SK-N-SH (cell line): ENCODE results near the gene MRAP2. TPM values are rescaled to one million over a fixed set of nuclear protein-coding genes. Genes with fewer than 3 reads are reported as not detected.
A peak's percentile ranks its signal among the peaks of the same experiment; 100 is the strongest.

Source experiments
- CTCF ChIA-PET: fragments of 300-600, 350-600 bp; formaldehyde crosslinking; extraction: SDS; loops from one replicate; lab custom pipeline; 2021; lab: Yijun Ruan, JAX
- POLR2A ChIA-PET: fragments of 350-600 bp; sonication (Branson Sonifier 250); formaldehyde crosslinking; extraction: SDS; loops from one replicate; lab custom pipeline; 2020; ENCODE audit warnings: antibody characterized with exemption, inconsistent platforms; lab: Yijun Ruan, JAX
- DNase-seq: peaks from one replicate; pipeline ENCODE4 v3.0.0; 2012
- H2AFZ ChIP-seq: fragments of 200-600 bp; sonication (generic); 2 replicates; pipeline ENCODE4 v1.8.1; 2016; ENCODE audit warnings: antibody characterized with exemption, mild to moderate bottlenecking, low read depth
- H3F3A ChIP-seq: fragments of 200-600 bp; sonication (generic); replicated peaks from 2 replicates; pipeline ENCODE3; 2016; ENCODE audit warnings: antibody characterized with exemption, mild to moderate bottlenecking; ENCODE audit not compliant: insufficient read depth
- H3K27ac ChIP-seq, 2 experiments: fragments of 200-500 bp in 1 of 2; fragments of 200-600 bp in 1 of 2; sonication (Bioruptor generic) in 1 of 2; sonication (generic), shearing (Covaris generic) in 1 of 2; 2 replicates each; pipeline versions ENCODE4 v1.5.1 to v1.6.1; 2014 to 2016; ENCODE audit warnings: low read depth in 2 of 2, inconsistent platforms in 1 of 2, low read length in 1 of 2, mild to moderate bottlenecking in 1 of 2, mixed read lengths in 1 of 2
- H3K27me3 ChIP-seq: fragments of 200-600 bp; sonication (generic), shearing (Covaris generic); 2 replicates; pipeline ENCODE4 v1.6.1; 2016; ENCODE audit warnings: mixed run types; ENCODE audit not compliant: insufficient read depth
- H3K36me3 ChIP-seq, 2 experiments: fragments of 200-500 bp in 1 of 2; fragments of 200-600 bp in 1 of 2; sonication (Bioruptor generic) in 1 of 2; sonication (generic) in 1 of 2; replicated peaks in 1 of 2; 2 replicates each; pipeline versions ENCODE3 to v1.5.1; 2014 to 2016; ENCODE audit warnings: low read length in 1 of 2, mild to moderate bottlenecking in 1 of 2; ENCODE audit not compliant: insufficient read depth in 2 of 2, control insufficient read depth in 1 of 2
- H3K4me1 ChIP-seq, 2 experiments: fragments of 200-500 bp in 1 of 2; fragments of 200-600 bp in 1 of 2; sonication (Bioruptor generic) in 1 of 2; sonication (generic), shearing (Covaris generic) in 1 of 2; 2 replicates each; pipeline versions ENCODE4 v1.5.1 to v1.6.1; 2014 to 2016; ENCODE audit warnings: low read depth in 1 of 2, low read length in 1 of 2, mixed run types in 1 of 2; ENCODE audit not compliant: insufficient read depth in 2 of 2, control insufficient read depth in 1 of 2
- H3K4me2 ChIP-seq: fragments of 200-600 bp; sonication (generic), shearing (Covaris generic); 2 replicates; pipeline ENCODE4 v1.6.1; 2017; ENCODE audit warnings: mixed run types
- H3K4me3 ChIP-seq, 2 experiments: fragments of 200-500 bp in 1 of 2; fragments of 200-600 bp in 1 of 2; sonication (Bioruptor generic) in 1 of 2; sonication (generic), shearing (Covaris generic) in 1 of 2; 2 replicates each; pipeline versions ENCODE4 v1.5.1 to v1.8.1; 2014 to 2016; ENCODE audit warnings: low read depth in 2 of 2, inconsistent platforms in 1 of 2, low read length in 1 of 2, mild to moderate bottlenecking in 1 of 2, mixed read lengths in 1 of 2, moderate library complexity in 1 of 2
- H3K79me2 ChIP-seq: fragments of 200-600 bp; sonication (generic); 2 replicates; pipeline ENCODE4 v1.8.1; 2017; ENCODE audit warnings: mild to moderate bottlenecking; ENCODE audit not compliant: insufficient read depth
- H3K9ac ChIP-seq: fragments of 200-600 bp; sonication (generic); 2 replicates; pipeline ENCODE4 v1.6.1; 2017; ENCODE audit warnings: mixed run types
- H3K9me2 ChIP-seq: fragments of 200-600 bp; sonication (generic); 2 replicates; pipeline ENCODE4 v1.6.1; 2017; ENCODE audit warnings: mixed run types
- H3K9me3 ChIP-seq: fragments of 200-600 bp; sonication (generic); 2 replicates; pipeline ENCODE4 v1.6.1; 2017; ENCODE audit warnings: mixed run types, mild to moderate bottlenecking, moderate library complexity
- H4K20me1 ChIP-seq: fragments of 200-600 bp; sonication (generic); 2 replicates; pipeline ENCODE4 v1.6.1; 2017; ENCODE audit warnings: mild to moderate bottlenecking, mixed run types; ENCODE audit not compliant: insufficient read depth
- FOXJ3 ChIP-seq: sonication (generic); formaldehyde crosslinking; IDR thresholded peaks from 2 replicates; pipeline ENCODE4 v1.5.1; 2020; ENCODE audit warnings: mild to moderate bottlenecking, missing genetic modification reagents
- FOXM1 ChIP-seq: IDR thresholded peaks from 2 replicates; pipeline ENCODE4 v1.4.0; 2012; ENCODE audit warnings: low read depth, mild to moderate bottlenecking
- GABPA ChIP-seq: IDR thresholded peaks from 2 replicates; pipeline ENCODE4 v1.4.0; 2012; ENCODE audit warnings: low read depth, mild to moderate bottlenecking
- GATA2 ChIP-seq: sonication (generic); formaldehyde crosslinking; IDR thresholded peaks from 2 replicates; pipeline ENCODE4 v1.5.0; 2020; ENCODE audit warnings: mild to moderate bottlenecking, missing genetic modification reagents
- IRF3 ChIP-seq: fragments of 150-350 bp; IDR thresholded peaks from 2 replicates; pipeline ENCODE4 v1.6.1; 2016; ENCODE audit warnings: mild to moderate bottlenecking, low read depth, low read length
- JUND ChIP-seq: IDR thresholded peaks from 2 replicates; pipeline ENCODE4 v1.4.0; 2012
- MEF2A ChIP-seq: IDR thresholded peaks from 2 replicates; pipeline ENCODE4 v1.4.0; 2012; ENCODE audit warnings: low read depth, borderline replicate concordance
- MXI1 ChIP-seq: IDR thresholded peaks from 2 replicates; pipeline ENCODE4 v1.6.1; 2012; ENCODE audit warnings: mild to moderate bottlenecking, low read depth, low read length, improper control_type of control experiment
- NRF1 ChIP-seq: IDR thresholded peaks from 2 replicates; pipeline ENCODE4 v1.6.1; 2012; ENCODE audit warnings: low read depth, mild to moderate bottlenecking, low read length
- PBX3 ChIP-seq: IDR thresholded peaks from 2 replicates; pipeline ENCODE4; 2012
- POLR2AphosphoS5 ChIP-seq: IDR thresholded peaks from 2 replicates; pipeline ENCODE4 v1.6.1; 2012; ENCODE audit warnings: low read depth, low read length
- RAD21 ChIP-seq: IDR thresholded peaks from 2 replicates; pipeline ENCODE4 v1.6.1; 2012; ENCODE audit warnings: mild to moderate bottlenecking, low read length
- RXRA ChIP-seq: IDR thresholded peaks from 2 replicates; pipeline ENCODE4 v1.4.0; 2012; ENCODE audit warnings: low read depth, mild to moderate bottlenecking, borderline replicate concordance
- TAF1 ChIP-seq: IDR thresholded peaks from 2 replicates; pipeline ENCODE4 v1.6.1; 2012; ENCODE audit warnings: low read depth, mild to moderate bottlenecking, low read length, moderate library complexity, borderline replicate concordance
- TEAD4 ChIP-seq: IDR thresholded peaks from 2 replicates; pipeline ENCODE4 v1.4.0; 2012; ENCODE audit warnings: mild to moderate bottlenecking, borderline replicate concordance; ENCODE audit not compliant: insufficient read depth
- WGBS: methylation state at CpG from one replicate; pipeline ENCODE4 v1.1.6; 2017; ENCODE audit warnings: low lambda C conversion rate; 5-methylcytosine and 5-hydroxymethylcytosine counted together
- polyA plus RNA-seq, 3 experiments: library from polyadenylated mRNA; depleted of rRNA; stranded (reverse); fragments of >200 nt; gene quantifications; 2 replicates each; pipeline ENCODE4 v1.2.3, GENCODE V29; 2012
- TF ChIP-seq, protein P1 (sequence below): IDR thresholded peaks from 2 replicates; pipeline ENCODE4 v1.6.1; 2012; ENCODE audit warnings: mild to moderate bottlenecking, low read depth, low read length, moderate library complexity

Gene MRAP2
- polyA plus RNA-seq, 1 of the 3 experiments (the other 2 are of a cell fraction): 0.12 TPM

DNA sequence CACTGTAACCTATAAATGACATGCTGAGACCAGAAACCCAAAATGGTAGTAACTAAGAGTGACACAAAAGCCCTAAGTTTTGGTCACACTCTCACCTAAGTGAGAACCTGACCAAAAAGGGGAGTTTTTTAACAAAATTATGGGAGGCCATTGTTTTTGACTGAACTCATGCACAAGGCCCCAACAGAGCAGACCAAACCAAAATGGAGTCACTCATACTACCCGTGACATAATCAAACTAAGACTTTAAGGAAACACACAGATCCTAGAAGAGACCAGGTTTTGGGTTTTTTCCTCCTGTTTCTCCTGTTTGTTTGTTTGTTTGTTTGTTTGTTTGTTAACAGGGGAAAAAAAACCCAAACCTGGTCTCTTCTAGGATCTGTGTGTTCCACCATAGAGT, 49.2 kb upstream of the MRAP2 start (continued):
- TF ChIP-seq POLR2AphosphoS5 (no peak), GABPA (no peak)

DNA sequence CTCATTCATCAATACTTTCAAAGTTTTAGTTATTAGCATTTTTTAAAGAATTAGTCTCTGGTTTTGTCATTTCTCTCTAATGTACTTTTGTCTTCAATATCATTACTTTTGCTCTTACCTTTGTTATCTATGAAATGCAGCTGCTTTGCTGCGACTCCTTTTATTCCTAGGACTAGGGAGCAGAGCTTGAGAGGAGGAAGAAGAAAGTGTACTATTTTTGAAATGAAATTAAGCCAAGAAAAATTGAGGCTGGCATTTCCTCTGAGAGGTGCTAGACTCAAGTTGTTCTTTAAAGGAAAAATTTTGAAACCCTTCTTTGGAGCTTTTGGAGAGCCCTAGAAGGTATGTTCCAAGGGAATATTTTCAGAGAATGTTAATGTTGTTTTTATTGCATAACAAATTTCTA, 48.3 kb upstream of the MRAP2 start:
- Histone ChIP-seq H3K27me3 (no peaks in the 10 kb centered on the region), H2AFZ (no peak overlapping the region), H3K4me3 (no peak overlapping the region), H3K79me2 (no peaks in the 10 kb centered on the region), H3K27ac (no peak overlapping the region), H4K20me1 (no peaks in the 10 kb centered on the region), H3K4me1 (peaks cover 0 to 2% of the 10 kb centered on the region in 2 experiments; a peak in 1 of 4 replicates), H3K9ac (no peak overlapping the region), H3F3A (no peaks in the 10 kb centered on the region), H3K9me2 (no peaks in the 10 kb centered on the region), H3K4me2 (no peak overlapping the region), H3K9me3 (no peaks in the 10 kb centered on the region), H3K36me3 (no peaks in the 10 kb centered on the region)
- POLR2A ChIA-PET: no interaction called here
- TF ChIP-seq TEAD4 (no peak), FOXJ3 (no peak), FOXM1 (no peak)
- WGBS: 23% methylated on average over 1 of the region's 1 CpG
- no peak for DNase-seq
- CTCF ChIA-PET: no interaction called here

DNA sequence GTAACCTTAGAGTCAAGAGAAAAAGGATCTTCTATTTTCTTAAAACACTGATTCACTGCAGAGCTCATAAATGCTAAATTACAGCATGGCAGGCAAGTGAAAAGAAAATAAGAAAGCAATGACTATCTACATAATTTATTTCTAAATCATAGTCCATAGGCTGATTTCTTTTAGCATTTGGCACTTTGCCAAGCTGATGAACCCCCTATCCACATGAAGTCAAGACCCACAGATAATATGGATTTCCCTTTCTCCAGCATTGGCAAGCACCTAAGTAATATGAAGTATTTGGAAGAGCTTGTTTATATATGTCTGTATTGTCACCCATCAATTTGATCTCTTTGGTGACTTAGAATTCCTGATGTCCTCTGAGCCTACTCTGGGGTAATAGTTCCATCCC, 47.9 kb upstream of the MRAP2 start:
- no peaks in the 10 kb centered on the region for H3F3A ChIP-seq
- CTCF ChIA-PET: interaction anchor here (0.6 kb wide), 1 partner anchor 166 kb away, joined by 3 read pairs; no protein-coding TSS in a partner anchor

GRCh38 chr6:83998021-83998584, 35.5 kb upstream of the MRAP2 start:
- no peak overlapping the region for H3K9ac ChIP-seq
- H2AFZ ChIP-seq: no peak overlapping the region
- H3F3A ChIP-seq: no peaks in the 10 kb centered on the region
- H3K9me2 ChIP-seq: no peaks in the 10 kb centered on the region
- H3K9me3 ChIP-seq: no peaks in the 10 kb centered on the region
- no peak for DNase-seq
- peak overlapping the region in 1 of 2 experiments; percentile 92; a peak in 2 of 4 replicates for H3K27ac ChIP-seq
- CTCF ChIA-PET: interaction anchor here (1.2 kb wide), 1 partner anchor 26 kb away, joined by 3 read pairs; no protein-coding TSS in a partner anchor
- POLR2A ChIA-PET: no interaction called here
- H3K36me3 ChIP-seq: no peaks in the 10 kb centered on the region
- H3K27me3 ChIP-seq: no peaks in the 10 kb centered on the region
- H3K79me2 ChIP-seq: no peaks in the 10 kb centered on the region
- no peak overlapping the region for H3K4me2 ChIP-seq
- H3K4me3 ChIP-seq: no peak overlapping the region
- peaks cover 0 to 15% of the 10 kb centered on the region in 2 experiments; a peak in 2 of 4 replicates for H3K4me1 ChIP-seq
- H4K20me1 ChIP-seq: no peaks in the 10 kb centered on the region
- TF ChIP-seq RAD21 (no peak), MEF2A (no peak), RXRA (no peak), MXI1 (no peak), GATA2 (CRISPR knock-in tag) (no peak), NRF1 (no peak), JUND (no peak), PBX3 (no peak), IRF3 (no peak)
- TF ChIP-seq, protein P1, sequence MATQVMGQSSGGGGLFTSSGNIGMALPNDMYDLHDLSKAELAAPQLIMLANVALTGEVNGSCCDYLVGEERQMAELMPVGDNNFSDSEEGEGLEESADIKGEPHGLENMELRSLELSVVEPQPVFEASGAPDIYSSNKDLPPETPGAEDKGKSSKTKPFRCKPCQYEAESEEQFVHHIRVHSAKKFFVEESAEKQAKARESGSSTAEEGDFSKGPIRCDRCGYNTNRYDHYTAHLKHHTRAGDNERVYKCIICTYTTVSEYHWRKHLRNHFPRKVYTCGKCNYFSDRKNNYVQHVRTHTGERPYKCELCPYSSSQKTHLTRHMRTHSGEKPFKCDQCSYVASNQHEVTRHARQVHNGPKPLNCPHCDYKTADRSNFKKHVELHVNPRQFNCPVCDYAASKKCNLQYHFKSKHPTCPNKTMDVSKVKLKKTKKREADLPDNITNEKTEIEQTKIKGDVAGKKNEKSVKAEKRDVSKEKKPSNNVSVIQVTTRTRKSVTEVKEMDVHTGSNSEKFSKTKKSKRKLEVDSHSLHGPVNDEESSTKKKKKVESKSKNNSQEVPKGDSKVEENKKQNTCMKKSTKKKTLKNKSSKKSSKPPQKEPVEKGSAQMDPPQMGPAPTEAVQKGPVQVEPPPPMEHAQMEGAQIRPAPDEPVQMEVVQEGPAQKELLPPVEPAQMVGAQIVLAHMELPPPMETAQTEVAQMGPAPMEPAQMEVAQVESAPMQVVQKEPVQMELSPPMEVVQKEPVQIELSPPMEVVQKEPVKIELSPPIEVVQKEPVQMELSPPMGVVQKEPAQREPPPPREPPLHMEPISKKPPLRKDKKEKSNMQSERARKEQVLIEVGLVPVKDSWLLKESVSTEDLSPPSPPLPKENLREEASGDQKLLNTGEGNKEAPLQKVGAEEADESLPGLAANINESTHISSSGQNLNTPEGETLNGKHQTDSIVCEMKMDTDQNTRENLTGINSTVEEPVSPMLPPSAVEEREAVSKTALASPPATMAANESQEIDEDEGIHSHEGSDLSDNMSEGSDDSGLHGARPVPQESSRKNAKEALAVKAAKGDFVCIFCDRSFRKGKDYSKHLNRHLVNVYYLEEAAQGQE: no peak

More for the DNA sequence above, 47.9 kb upstream of the MRAP2 start:
- TF ChIP-seq TAF1 (no peak), NRF1 (no peak)
- H3K36me3 ChIP-seq: no peaks in the 10 kb centered on the region
- no peak overlapping the region for H3K4me3 ChIP-seq
- no peaks in the 10 kb centered on the region for H3K9me3 ChIP-seq
- DNase-seq: no peak
- peaks cover 0 to 2% of the 10 kb centered on the region in 2 experiments; a peak in 1 of 4 replicates for H3K4me1 ChIP-seq
- H3K4me2 ChIP-seq: no peak overlapping the region
- no peak overlapping the region for H3K27ac ChIP-seq
- no peaks in the 10 kb centered on the region for H4K20me1 ChIP-seq
- no peak overlapping the region for H2AFZ ChIP-seq
- H3K9ac ChIP-seq: no peak overlapping the region
- POLR2A ChIA-PET: no interaction called here
- H3K9me2 ChIP-seq: no peaks in the 10 kb centered on the region
- H3K27me3 ChIP-seq: no peaks in the 10 kb centered on the region
- no peaks in the 10 kb centered on the region for H3K79me2 ChIP-seq
